Left ventricle myocardium inferior (tissue), 1 donor: Measurements from ENCODE around the gene CXCL13. TPM values are rescaled to one million over a fixed set of nuclear protein-coding genes. Genes with fewer than 3 reads are reported as not detected.

ENCODE experiments used
- DNase-seq: peaks from one replicate; pipeline ENCODE4 v3.0.0-alpha.2; 2020
- H3K27ac ChIP-seq: fragments of 200-600 bp; replicated peaks from 2 replicates; pipeline ENCODE4 v1.8.0; 2021
- H3K27me3 ChIP-seq: fragments of 200-600 bp; 2 replicates; pipeline ENCODE4 v1.8.0; 2021; ENCODE audit warnings: low read depth
- H3K36me3 ChIP-seq: fragments of 200-600 bp; 2 replicates; pipeline ENCODE4 v1.8.0; 2021
- H3K4me1 ChIP-seq: fragments of 200-600 bp; 2 replicates; pipeline ENCODE4 v1.8.0; 2021
- H3K4me3 ChIP-seq: fragments of 200-600 bp; 2 replicates; pipeline ENCODE4 v1.8.0; 2021; ENCODE audit warnings: mild to moderate bottlenecking, moderate library complexity
- H3K9me3 ChIP-seq: fragments of 200-600 bp; replicated peaks from 2 replicates; pipeline ENCODE4 v1.8.0; 2021
- CTCF ChIP-seq: fragments of 200-600 bp; IDR thresholded peaks from 2 replicates; pipeline ENCODE4 v1.8.0; 2021; ENCODE audit warnings: antibody characterized with exemption, mild to moderate bottlenecking, borderline replicate concordance
- intact Hi-C: fragments of 100-400 bp; cut with micrococcal nuclease; formaldehyde crosslinking; loops from one replicate; pipeline ENCODE4 v1.11.0; 2022
- total RNA-seq: library from RNA; stranded (reverse); fragmentation: NEBNext Ultra II Directional; extraction: Animal tissue kit (Norgen Biotek cat#: 25700); gene quantifications from one replicate; pipeline ENCODE4 v1.2.1, GENCODE V29; 2021
- donor health status: DM: no; HTN: yes; CAD: no; lungs with severe emphysema.

Gene CXCL13
- total RNA-seq, 1 donor from 2014 or later: not detected

- intact Hi-C loops: no loop called here
- Histone ChIP-seq H3K4me1 (no peaks in the 10 kb centered on the region), H3K27me3 (peaks cover 5% of the 10 kb centered on the region), H3K9me3 (peaks cover 11% of the 10 kb centered on the region), H3K4me3 (no peak overlapping the region), H3K27ac (no peak overlapping the region), H3K36me3 (no peaks in the 10 kb centered on the region)
- TF ChIP-seq CTCF: no peak
- no peak for DNase-seq
These were observed 29.3 kb upstream of the CXCL13 start for GRCh38 chr4:77576351-77576750.

GRCh38 chr4:77578145-77578544 lies 27.5 kb upstream of the CXCL13 start:
- H3K36me3 ChIP-seq: no peaks in the 10 kb centered on the region
- H3K27me3 ChIP-seq: peaks cover 6% of the 10 kb centered on the region
- H3K27ac ChIP-seq: no peak overlapping the region
- intact Hi-C loops: no loop called here
- no peaks in the 10 kb centered on the region for H3K4me1 ChIP-seq
- no peaks in the 10 kb centered on the region for H3K9me3 ChIP-seq
- TF ChIP-seq CTCF: no peak
- no peak overlapping the region for H3K4me3 ChIP-seq
- DNase-seq: no peak

GRCh38 chr4:77579406-77580076 lies 26.1 kb upstream of the CXCL13 start:
- no peak for TF ChIP-seq CTCF
- intact Hi-C loops: no loop called here
- H3K9me3 ChIP-seq: no peaks in the 10 kb centered on the region
- H3K4me3 ChIP-seq: no peak overlapping the region
- H3K36me3 ChIP-seq: no peaks in the 10 kb centered on the region
- no peak for DNase-seq
- no peak overlapping the region for H3K27ac ChIP-seq
- H3K4me1 ChIP-seq: no peaks in the 10 kb centered on the region
- H3K27me3 ChIP-seq: peaks cover 10% of the 10 kb centered on the region

DNA sequence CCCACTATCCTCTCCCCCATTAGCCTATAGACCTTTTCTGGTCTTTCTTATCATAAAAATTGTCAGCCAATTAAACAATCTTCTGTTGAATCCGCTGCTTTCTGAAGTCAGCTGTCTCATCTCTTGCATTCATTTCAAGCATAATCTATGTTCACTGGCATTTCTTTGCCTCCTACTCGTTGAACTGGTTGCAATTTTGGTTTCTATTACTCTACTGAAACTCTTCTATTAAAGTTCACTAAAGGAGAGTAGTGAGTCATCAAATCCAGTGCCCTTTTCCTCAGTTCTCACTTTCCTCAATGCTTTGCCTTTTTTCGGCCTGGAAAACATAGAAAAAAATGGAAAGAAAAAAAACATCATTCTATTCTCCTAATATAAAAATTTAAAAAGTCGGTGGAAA lies 23.9 kb upstream of the CXCL13 start:
- Histone ChIP-seq H3K9me3 (no peaks in the 10 kb centered on the region), H3K4me1 (no peaks in the 10 kb centered on the region), H3K36me3 (no peaks in the 10 kb centered on the region), H3K27me3 (peaks cover 10% of the 10 kb centered on the region), H3K4me3 (no peak overlapping the region), H3K27ac (no peak overlapping the region)
- TF ChIP-seq CTCF: no peak
- no peak for DNase-seq
- intact Hi-C loops: no loop called here

- Histone ChIP-seq H3K4me1 (no peaks in the 10 kb centered on the region), H3K4me3 (no peak overlapping the region), H3K36me3 (no peaks in the 10 kb centered on the region), H3K27me3 (peaks cover 10% of the 10 kb centered on the region), H3K27ac (no peak overlapping the region), H3K9me3 (no peaks in the 10 kb centered on the region)
- TF ChIP-seq CTCF: no peak
- intact Hi-C loops: no loop called here
- no peak for DNase-seq
These were observed 23.5 kb upstream of the CXCL13 start for GRCh38 chr4:77582156-77582555.
